ENCODE measurements around the gene PRICKLE2.

GRCh38 chr3:64191822-64192221 is 33.4 kb downstream of the PRICKLE2 start:
- TF ChIP-seq CTCF (IDR thresholded peaks at IDR 0.05) (no peak), USF2 (IDR thresholded peaks at IDR 0.05) (no peak), MYC (IDR thresholded peaks at IDR 0.05; ENCODE audit: borderline replicate concordance, low read length) (no peak), POLR2A (IDR thresholded peaks at IDR 0.05; ENCODE audit: low read length) (no peak), ESRRA (IDR thresholded peaks at IDR 0.05; ENCODE audit: borderline replicate concordance, low read length) (no peak), CBX2 (IDR thresholded peaks at IDR 0.05; ENCODE audit: borderline replicate concordance, low read depth) (no peak)
- TF ChIP-seq, protein P1, sequence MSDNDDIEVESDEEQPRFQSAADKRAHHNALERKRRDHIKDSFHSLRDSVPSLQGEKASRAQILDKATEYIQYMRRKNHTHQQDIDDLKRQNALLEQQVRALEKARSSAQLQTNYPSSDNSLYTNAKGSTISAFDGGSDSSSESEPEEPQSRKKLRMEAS (IDR thresholded peaks at IDR 0.05), result no peak
